Bronchial epithelial cell (primary cell): ENCODE results near the gene SEMA4A. TPM values are rescaled to one million over a fixed set of nuclear protein-coding genes. Genes with fewer than 3 reads are reported as not detected.
A peak's percentile ranks its signal among the peaks of the same experiment; 100 is the strongest.
"Not testable (repeated sequence)": the region's sequence is repeated elsewhere in the genome, so short reads cannot be mapped to it uniquely, and the experiment has no call there.

Source experiments
- DNase-seq: peaks from one replicate; pipeline ENCODE4 v3.0.0-alpha.2; 2010; ENCODE audit warnings: low read depth
- FAIRE-seq: peaks from 2 replicates; lab custom pipeline; 2011; peaks lifted over from hg19 to GRCh38; lab: Jason Lieb, UNC
- H3K27me3 ChIP-seq: 2 replicates; pipeline ENCODE4 v1.5.1; 2011; ENCODE audit warnings: low read length; ENCODE audit not compliant: control insufficient read depth, insufficient read depth
- H3K36me3 ChIP-seq: 2 replicates; pipeline ENCODE4 v1.5.1; 2011; ENCODE audit warnings: low read length; ENCODE audit not compliant: control insufficient read depth, insufficient read depth
- H3K4me3 ChIP-seq: 2 replicates; pipeline ENCODE4 v1.5.1; 2011; ENCODE audit warnings: mild to moderate bottlenecking, low read depth, low read length, control low read depth
- CTCF ChIP-seq: IDR thresholded peaks from 2 replicates; pipeline ENCODE4 v1.5.1; 2011; ENCODE audit warnings: mild to moderate bottlenecking, moderate library complexity, low read length, control low read depth, inconsistent platforms; ENCODE audit not compliant: insufficient read depth, severe bottlenecking
- total RNA-seq: library from RNA; depleted of rRNA; stranded (reverse); fragments of >200 nt; gene quantifications from 2 replicates; pipeline ENCODE4 v1.2.1, GENCODE V29; 2014

The SEMA4A gene
- total RNA-seq, 1 donor from 2014 or later = 1.8 TPM

GRCh38 chr1:156186347-156187177, 33.2 kb downstream of the SEMA4A start:
- DNase-seq, FAIRE-seq, H3K27me3 ChIP-seq, H3K4me3 ChIP-seq, H3K36me3 ChIP-seq: not testable (repeated sequence)

- FAIRE-seq, H3K4me3 ChIP-seq, H3K36me3 ChIP-seq, DNase-seq, H3K27me3 ChIP-seq: not testable (repeated sequence)
These were observed 36.9 kb downstream of the SEMA4A start for GRCh38 chr1:156190265-156190664.

- H3K27me3 ChIP-seq = no peaks in the 10 kb centered on the region
- DNase-seq (no peak), FAIRE-seq (no peak)
- no peak overlapping the region for H3K4me3 ChIP-seq
- TF ChIP-seq CTCF = no peak
- peaks cover under 1% of the 10 kb centered on the region for H3K36me3 ChIP-seq
These were observed 38.0 kb downstream of the SEMA4A start for GRCh38 chr1:156191292-156191964.

- TF ChIP-seq CTCF = no peak
- FAIRE-seq = no peak
- Histone ChIP-seq H3K27me3 (no peaks in the 10 kb centered on the region), H3K4me3 (peak overlapping the region; percentile 78), H3K36me3 (peaks cover 3% of the 10 kb centered on the region)
- no peak for DNase-seq
These were observed 39.8 kb downstream of the SEMA4A start for GRCh38 chr1:156193208-156193487.

- TF ChIP-seq CTCF = peak; percentile 67
- peak; percentile 79 for FAIRE-seq
These were observed 40.3 kb downstream of the SEMA4A start, which contains the start of gene SLC25A44 for GRCh38 chr1:156193488-156194299. TSS of gene SLC25A44 (plus strand) at chr1:156194104. CDS start at chr1:156199848, 5,744 bp downstream.

GRCh38 chr1:156194300-156194652, 40.9 kb downstream of the SEMA4A start:
- H3K27me3 ChIP-seq = no peaks in the 10 kb centered on the region
- peak overlapping the region; percentile 78 for H3K4me3 ChIP-seq
- no peak for FAIRE-seq
- H3K36me3 ChIP-seq = peaks cover 5% of the 10 kb centered on the region
- TF ChIP-seq CTCF = no peak
- DNase-seq = no peak

More at GRCh38 chr1:156193488-156194299, 40.3 kb downstream of the SEMA4A start, which contains the start of gene SLC25A44:
- H3K4me3 ChIP-seq = peak within 1 kb of the TSS; percentile 78
- H3K27me3 ChIP-seq = no peaks in the 10 kb centered on the region
- peaks cover 3% of the 10 kb centered on the region for H3K36me3 ChIP-seq
- peak; percentile 99 for DNase-seq
